Measurements from ENCODE around the gene FJX1. TPM values are rescaled to one million over a fixed set of nuclear protein-coding genes. Genes with fewer than 3 reads are reported as not detected.
A peak's percentile ranks its signal among the peaks of the same experiment; 100 is the strongest.

The FJX1 gene
- total RNA-seq, 1 experiment from 2014 or later, result 71.4 TPM

- H3K27me3 ChIP-seq (ENCODE audit: low read length), result no peaks in the 10 kb centered on the region
- no peaks in the 10 kb centered on the region for H3K9me2 ChIP-seq (replicated peaks; ENCODE audit: low read length)
- BruUV-seq (replicated peaks), result no TSS peak
- peak overlapping the region; percentile 35; the same call in 1 of the 2 replicates for H2AFZ ChIP-seq (ENCODE audit: low read length)
- H3K36me3 ChIP-seq (ENCODE audit: low read depth, low read length), result no peaks in the 10 kb centered on the region
- TF ChIP-seq EZH2phosphoT487 (IDR thresholded peaks at IDR 0.05; ENCODE audit: borderline replicate concordance, low read length), result no peak
- TF ChIP-seq EZH2 (IDR thresholded peaks at IDR 0.05; ENCODE audit: low read length, unreplicated experiment), result no peak
- TF ChIP-seq CTCF (conservative IDR thresholded peaks at IDR 0.05; ENCODE audit: low read depth, low read length), result no peak
- H3F3A ChIP-seq (ENCODE audit: low read length, unreplicated experiment), result no peaks in the 10 kb centered on the region
- H3K4me1 ChIP-seq (ENCODE audit: insufficient read depth, low read length), result peaks cover 9% of the 10 kb centered on the region; the same call in 1 of the 2 replicates
- POLR2A ChIA-PET (ENCODE audit: unreplicated experiment), result no interaction called here
- no peaks in the 10 kb centered on the region for H4K20me1 ChIP-seq (ENCODE audit: low read length)
- no peaks in the 10 kb centered on the region for H3K79me2 ChIP-seq (ENCODE audit: low read length)
- CTCF ChIA-PET, result no interaction called here
- no peak overlapping the region for H3K9ac ChIP-seq (ENCODE audit: low read length)
- intact Hi-C loops (cut with micrococcal nuclease), result no loop called here
- DNase-seq (peak; percentile 37), ATAC-seq (peak; percentile 87)
- H3K9me3 ChIP-seq (ENCODE audit: low read length), result no peaks in the 10 kb centered on the region
- H3K4me3 ChIP-seq (ENCODE audit: low read length), result no peak overlapping the region
- no peak overlapping the region for H3K27ac ChIP-seq (ENCODE audit: low read length)
- H3K4me2 ChIP-seq (ENCODE audit: low read length), result peak overlapping the region; percentile 17; the same call in 1 of the 2 replicates
These were observed 23.1 kb downstream of the FJX1 start for GRCh38 chr11:35641171-35641897.

GRCh38 chr11:35641964-35642363 is 23.7 kb downstream of the FJX1 start:
- Histone ChIP-seq H3K79me2 (ENCODE audit: low read length) (no peaks in the 10 kb centered on the region), H3K9ac (ENCODE audit: low read length) (no peak overlapping the region), H3K4me2 (ENCODE audit: low read length) (no peak overlapping the region), H3K36me3 (ENCODE audit: low read depth, low read length) (no peaks in the 10 kb centered on the region), H3K27ac (ENCODE audit: low read length) (no peak overlapping the region), H3K27me3 (ENCODE audit: low read length) (no peaks in the 10 kb centered on the region), H2AFZ (ENCODE audit: low read length) (peak overlapping the region; percentile 35; the same call in 1 of the 2 replicates), H3K4me3 (ENCODE audit: low read length) (no peak overlapping the region), H3K9me3 (ENCODE audit: low read length) (no peaks in the 10 kb centered on the region), H3K4me1 (ENCODE audit: insufficient read depth, low read length) (peaks cover 9% of the 10 kb centered on the region; the same call in 1 of the 2 replicates), H3K9me2 (replicated peaks; ENCODE audit: low read length) (no peaks in the 10 kb centered on the region), H4K20me1 (ENCODE audit: low read length) (no peaks in the 10 kb centered on the region), H3F3A (ENCODE audit: low read length, unreplicated experiment) (no peaks in the 10 kb centered on the region)
- intact Hi-C loops (cut with micrococcal nuclease), result no loop called here
- no peak for ATAC-seq
- POLR2A ChIA-PET (ENCODE audit: unreplicated experiment), result no interaction called here
- BruUV-seq (replicated peaks), result no TSS peak
- no peak for DNase-seq
- CTCF ChIA-PET, result no interaction called here
- no peak for TF ChIP-seq CTCF (conservative IDR thresholded peaks at IDR 0.05; ENCODE audit: low read depth, low read length)
- TF ChIP-seq EZH2phosphoT487 (IDR thresholded peaks at IDR 0.05; ENCODE audit: borderline replicate concordance, low read length), result no peak
- TF ChIP-seq EZH2 (IDR thresholded peaks at IDR 0.05; ENCODE audit: low read length, unreplicated experiment), result no peak

- Histone ChIP-seq H2AFZ (ENCODE audit: low read length) (no peak overlapping the region), H4K20me1 (ENCODE audit: low read length) (no peaks in the 10 kb centered on the region), H3K9me3 (ENCODE audit: low read length) (no peaks in the 10 kb centered on the region), H3K4me1 (ENCODE audit: insufficient read depth, low read length) (no peaks in the 10 kb centered on the region), H3K36me3 (ENCODE audit: low read depth, low read length) (no peaks in the 10 kb centered on the region), H3K9me2 (replicated peaks; ENCODE audit: low read length) (no peaks in the 10 kb centered on the region), H3K79me2 (ENCODE audit: low read length) (no peaks in the 10 kb centered on the region), H3K27me3 (ENCODE audit: low read length) (no peaks in the 10 kb centered on the region), H3F3A (ENCODE audit: low read length, unreplicated experiment) (no peaks in the 10 kb centered on the region), H3K4me2 (ENCODE audit: low read length) (no peak overlapping the region), H3K4me3 (ENCODE audit: low read length) (no peak overlapping the region), H3K27ac (ENCODE audit: low read length) (no peak overlapping the region), H3K9ac (ENCODE audit: low read length) (no peak overlapping the region)
- DNase-seq, result no peak
- TF ChIP-seq CTCF (conservative IDR thresholded peaks at IDR 0.05; ENCODE audit: low read depth, low read length) (no peak), EZH2 (IDR thresholded peaks at IDR 0.05; ENCODE audit: low read length, unreplicated experiment) (no peak), EZH2phosphoT487 (IDR thresholded peaks at IDR 0.05; ENCODE audit: borderline replicate concordance, low read length) (no peak)
- POLR2A ChIA-PET (ENCODE audit: unreplicated experiment), result no interaction called here
- no peak for ATAC-seq
- CTCF ChIA-PET, result no interaction called here
- no TSS peak for BruUV-seq (replicated peaks)
- intact Hi-C loops (cut with micrococcal nuclease), result no loop called here
These were observed 29.3 kb downstream of the FJX1 start for GRCh38 chr11:35647421-35648093.

All from PC-3 (cell line).